Measurements from ENCODE around the gene MAML2. TPM values are rescaled to one million over a fixed set of nuclear protein-coding genes. Genes with fewer than 3 reads are reported as not detected.

MAML2 gene
- total and polyA plus RNA-seq, 2 of the 13 experiments (the other 11 are each of a cell fraction or from before 2014, with no cell fraction given), result 2.3 to 25.9 TPM

DNA sequence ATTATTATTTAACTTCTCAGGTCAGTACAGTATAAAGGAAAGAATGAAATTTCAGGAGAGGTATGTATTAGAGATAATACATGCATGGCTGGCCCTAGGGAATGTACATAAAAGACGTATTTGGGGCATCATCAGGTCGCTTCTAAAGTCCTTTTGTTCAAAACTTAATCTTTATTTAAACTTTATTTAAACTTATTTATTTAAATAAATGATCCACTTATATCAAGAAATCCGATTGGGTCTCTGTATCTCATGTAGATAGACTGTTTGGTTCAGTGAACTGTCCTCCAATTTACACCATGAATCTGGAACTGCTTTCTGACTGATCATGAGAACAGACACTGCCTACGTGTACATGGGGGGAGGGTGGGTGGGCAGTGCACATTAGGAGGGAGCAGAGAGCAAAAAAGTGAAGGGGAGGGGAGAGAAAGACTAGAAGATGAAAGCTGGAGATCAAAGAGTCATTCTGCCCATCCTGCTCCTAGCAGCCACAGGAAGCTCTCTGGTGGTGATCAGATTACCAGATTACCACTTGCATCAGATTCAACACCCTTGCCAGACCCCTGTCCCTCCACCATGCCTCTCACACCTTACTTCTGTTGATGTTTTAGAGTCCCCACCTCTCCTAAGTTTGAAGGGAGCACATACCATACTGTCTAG, 327.0 kb downstream of the MAML2 start (continued):
- TF ChIP-seq, protein P1, sequence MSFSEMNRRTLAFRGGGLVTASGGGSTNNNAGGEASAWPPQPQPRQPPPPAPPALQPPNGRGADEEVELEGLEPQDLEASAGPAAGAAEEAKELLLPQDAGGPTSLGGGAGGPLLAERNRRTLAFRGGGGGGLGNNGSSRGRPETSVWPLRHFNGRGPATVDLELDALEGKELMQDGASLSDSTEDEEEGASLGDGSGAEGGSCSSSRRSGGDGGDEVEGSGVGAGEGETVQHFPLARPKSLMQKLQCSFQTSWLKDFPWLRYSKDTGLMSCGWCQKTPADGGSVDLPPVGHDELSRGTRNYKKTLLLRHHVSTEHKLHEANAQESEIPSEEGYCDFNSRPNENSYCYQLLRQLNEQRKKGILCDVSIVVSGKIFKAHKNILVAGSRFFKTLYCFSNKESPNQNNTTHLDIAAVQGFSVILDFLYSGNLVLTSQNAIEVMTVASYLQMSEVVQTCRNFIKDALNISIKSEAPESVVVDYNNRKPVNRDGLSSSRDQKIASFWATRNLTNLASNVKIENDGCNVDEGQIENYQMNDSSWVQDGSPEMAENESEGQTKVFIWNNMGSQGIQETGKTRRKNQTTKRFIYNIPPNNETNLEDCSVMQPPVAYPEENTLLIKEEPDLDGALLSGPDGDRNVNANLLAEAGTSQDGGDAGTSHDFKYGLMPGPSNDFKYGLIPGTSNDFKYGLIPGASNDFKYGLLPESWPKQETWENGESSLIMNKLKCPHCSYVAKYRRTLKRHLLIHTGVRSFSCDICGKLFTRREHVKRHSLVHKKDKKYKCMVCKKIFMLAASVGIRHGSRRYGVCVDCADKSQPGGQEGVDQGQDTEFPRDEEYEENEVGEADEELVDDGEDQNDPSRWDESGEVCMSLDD (CRISPR knock-in tag; IDR thresholded peaks at IDR 0.05; ENCODE audit: borderline replicate concordance), result no peak
- TF ChIP-seq AHR (CRISPR knock-in tag; IDR thresholded peaks at IDR 0.05) (no peak), RFX5 (IDR thresholded peaks at IDR 0.05; ENCODE audit: low read depth, low read length) (no peak), ZNF652 (CRISPR knock-in tag; IDR thresholded peaks at IDR 0.05; ENCODE audit: borderline replicate concordance, low read depth) (peak; percentile 39; the same call in 1 of the 2 replicates), CBX1 (IDR thresholded peaks at IDR 0.05; ENCODE audit: low read depth) (no peak), MIER3 (CRISPR knock-in tag; IDR thresholded peaks at IDR 0.05; ENCODE audit: borderline replicate concordance) (peak; percentile 65; the same call in 1 of the 2 replicates), ZSCAN22 (CRISPR knock-in tag; IDR thresholded peaks at IDR 0.05) (no peak), HOXD1 (CRISPR knock-in tag; IDR thresholded peaks at IDR 0.05) (peak; percentile 70; the same call in 1 of the 2 replicates), MED13 (CRISPR knock-in tag; IDR thresholded peaks at IDR 0.05) (peak; percentile 92), NFRKB (IDR thresholded peaks at IDR 0.05) (no peak)
- TF ChIP-seq, protein P2, sequence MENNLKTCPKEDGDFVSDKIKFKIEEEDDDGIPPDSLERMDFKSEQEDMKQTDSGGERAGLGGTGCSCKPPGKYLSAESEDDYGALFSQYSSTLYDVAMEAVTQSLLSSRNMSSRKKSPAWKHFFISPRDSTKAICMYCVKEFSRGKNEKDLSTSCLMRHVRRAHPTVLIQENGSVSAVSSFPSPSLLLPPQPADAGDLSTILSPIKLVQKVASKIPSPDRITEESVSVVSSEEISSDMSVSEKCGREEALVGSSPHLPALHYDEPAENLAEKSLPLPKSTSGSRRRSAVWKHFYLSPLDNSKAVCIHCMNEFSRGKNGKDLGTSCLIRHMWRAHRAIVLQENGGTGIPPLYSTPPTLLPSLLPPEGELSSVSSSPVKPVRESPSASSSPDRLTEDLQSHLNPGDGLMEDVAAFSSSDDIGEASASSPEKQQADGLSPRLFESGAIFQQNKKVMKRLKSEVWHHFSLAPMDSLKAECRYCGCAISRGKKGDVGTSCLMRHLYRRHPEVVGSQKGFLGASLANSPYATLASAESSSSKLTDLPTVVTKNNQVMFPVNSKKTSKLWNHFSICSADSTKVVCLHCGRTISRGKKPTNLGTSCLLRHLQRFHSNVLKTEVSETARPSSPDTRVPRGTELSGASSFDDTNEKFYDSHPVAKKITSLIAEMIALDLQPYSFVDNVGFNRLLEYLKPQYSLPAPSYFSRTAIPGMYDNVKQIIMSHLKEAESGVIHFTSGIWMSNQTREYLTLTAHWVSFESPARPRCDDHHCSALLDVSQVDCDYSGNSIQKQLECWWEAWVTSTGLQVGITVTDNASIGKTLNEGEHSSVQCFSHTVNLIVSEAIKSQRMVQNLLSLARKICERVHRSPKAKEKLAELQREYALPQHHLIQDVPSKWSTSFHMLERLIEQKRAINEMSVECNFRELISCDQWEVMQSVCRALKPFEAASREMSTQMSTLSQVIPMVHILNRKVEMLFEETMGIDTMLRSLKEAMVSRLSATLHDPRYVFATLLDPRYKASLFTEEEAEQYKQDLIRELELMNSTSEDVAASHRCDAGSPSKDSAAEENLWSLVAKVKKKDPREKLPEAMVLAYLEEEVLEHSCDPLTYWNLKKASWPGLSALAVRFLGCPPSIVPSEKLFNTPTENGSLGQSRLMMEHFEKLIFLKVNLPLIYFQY (CRISPR knock-in tag; IDR thresholded peaks at IDR 0.05; ENCODE audit: borderline replicate concordance), result no peak
- TF ChIP-seq, protein P3, sequence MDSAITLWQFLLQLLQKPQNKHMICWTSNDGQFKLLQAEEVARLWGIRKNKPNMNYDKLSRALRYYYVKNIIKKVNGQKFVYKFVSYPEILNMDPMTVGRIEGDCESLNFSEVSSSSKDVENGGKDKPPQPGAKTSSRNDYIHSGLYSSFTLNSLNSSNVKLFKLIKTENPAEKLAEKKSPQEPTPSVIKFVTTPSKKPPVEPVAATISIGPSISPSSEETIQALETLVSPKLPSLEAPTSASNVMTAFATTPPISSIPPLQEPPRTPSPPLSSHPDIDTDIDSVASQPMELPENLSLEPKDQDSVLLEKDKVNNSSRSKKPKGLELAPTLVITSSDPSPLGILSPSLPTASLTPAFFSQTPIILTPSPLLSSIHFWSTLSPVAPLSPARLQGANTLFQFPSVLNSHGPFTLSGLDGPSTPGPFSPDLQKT (CRISPR knock-in tag; IDR thresholded peaks at IDR 0.05; ENCODE audit: borderline replicate concordance), result no peak
- TF ChIP-seq, protein P4, sequence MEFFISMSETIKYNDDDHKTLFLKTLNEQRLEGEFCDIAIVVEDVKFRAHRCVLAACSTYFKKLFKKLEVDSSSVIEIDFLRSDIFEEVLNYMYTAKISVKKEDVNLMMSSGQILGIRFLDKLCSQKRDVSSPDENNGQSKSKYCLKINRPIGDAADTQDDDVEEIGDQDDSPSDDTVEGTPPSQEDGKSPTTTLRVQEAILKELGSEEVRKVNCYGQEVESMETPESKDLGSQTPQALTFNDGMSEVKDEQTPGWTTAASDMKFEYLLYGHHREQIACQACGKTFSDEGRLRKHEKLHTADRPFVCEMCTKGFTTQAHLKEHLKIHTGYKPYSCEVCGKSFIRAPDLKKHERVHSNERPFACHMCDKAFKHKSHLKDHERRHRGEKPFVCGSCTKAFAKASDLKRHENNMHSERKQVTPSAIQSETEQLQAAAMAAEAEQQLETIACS (CRISPR knock-in tag; IDR thresholded peaks at IDR 0.05), result no peak
- TF ChIP-seq, protein P5, sequence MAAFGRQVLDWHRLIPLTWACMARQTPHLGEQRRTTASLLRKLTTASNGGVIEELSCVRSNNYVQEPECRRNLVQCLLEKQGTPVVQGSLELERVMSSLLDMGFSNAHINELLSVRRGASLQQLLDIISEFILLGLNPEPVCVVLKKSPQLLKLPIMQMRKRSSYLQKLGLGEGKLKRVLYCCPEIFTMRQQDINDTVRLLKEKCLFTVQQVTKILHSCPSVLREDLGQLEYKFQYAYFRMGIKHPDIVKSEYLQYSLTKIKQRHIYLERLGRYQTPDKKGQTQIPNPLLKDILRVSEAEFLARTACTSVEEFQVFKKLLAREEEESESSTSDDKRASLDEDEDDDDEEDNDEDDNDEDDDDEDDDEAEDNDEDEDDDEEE (CRISPR knock-in tag; IDR thresholded peaks at IDR 0.05), result no peak
- TF ChIP-seq, protein P6, sequence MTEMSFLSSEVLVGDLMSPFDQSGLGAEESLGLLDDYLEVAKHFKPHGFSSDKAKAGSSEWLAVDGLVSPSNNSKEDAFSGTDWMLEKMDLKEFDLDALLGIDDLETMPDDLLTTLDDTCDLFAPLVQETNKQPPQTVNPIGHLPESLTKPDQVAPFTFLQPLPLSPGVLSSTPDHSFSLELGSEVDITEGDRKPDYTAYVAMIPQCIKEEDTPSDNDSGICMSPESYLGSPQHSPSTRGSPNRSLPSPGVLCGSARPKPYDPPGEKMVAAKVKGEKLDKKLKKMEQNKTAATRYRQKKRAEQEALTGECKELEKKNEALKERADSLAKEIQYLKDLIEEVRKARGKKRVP (CRISPR knock-in tag; IDR thresholded peaks at IDR 0.05), result peak in 1 of 2 experiments; percentile 96; a peak in 2 of 4 replicates
- TF ChIP-seq, protein P7, sequence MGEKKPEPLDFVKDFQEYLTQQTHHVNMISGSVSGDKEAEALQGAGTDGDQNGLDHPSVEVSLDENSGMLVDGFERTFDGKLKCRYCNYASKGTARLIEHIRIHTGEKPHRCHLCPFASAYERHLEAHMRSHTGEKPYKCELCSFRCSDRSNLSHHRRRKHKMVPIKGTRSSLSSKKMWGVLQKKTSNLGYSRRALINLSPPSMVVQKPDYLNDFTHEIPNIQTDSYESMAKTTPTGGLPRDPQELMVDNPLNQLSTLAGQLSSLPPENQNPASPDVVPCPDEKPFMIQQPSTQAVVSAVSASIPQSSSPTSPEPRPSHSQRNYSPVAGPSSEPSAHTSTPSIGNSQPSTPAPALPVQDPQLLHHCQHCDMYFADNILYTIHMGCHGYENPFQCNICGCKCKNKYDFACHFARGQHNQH (CRISPR knock-in tag; IDR thresholded peaks at IDR 0.05), result peak; percentile 95
